Limb (tissue), 2 donors: Measurements from ENCODE around the gene SMC1A.

Experiments
- DNase-seq, 2 donors: peaks; one replicate each; pipeline ENCODE4 v3.0.0-alpha.2; 2016; ENCODE audit errors: extremely low spot score in 2 of 2

SMC1A gene

DNA sequence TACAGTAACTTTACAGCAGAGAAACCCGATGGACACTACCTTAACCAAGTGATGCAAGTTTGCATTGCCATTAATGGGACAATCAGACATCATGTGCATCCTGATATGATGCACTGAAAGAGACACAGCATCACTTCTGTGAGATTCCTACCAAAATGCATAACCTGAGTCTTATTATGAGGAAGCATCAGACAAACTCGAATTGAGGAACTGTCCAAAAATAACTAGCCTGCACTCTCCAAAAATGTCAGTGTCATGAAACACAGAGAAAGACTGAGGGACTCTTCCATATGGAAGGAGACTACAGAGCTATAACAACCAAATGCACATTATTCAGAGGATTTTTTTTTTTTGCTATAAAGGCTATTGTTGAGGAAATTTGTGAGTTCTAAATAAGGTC is 74.5 kb downstream of the SMC1A start:
- DNase-seq, result no peak

DNA sequence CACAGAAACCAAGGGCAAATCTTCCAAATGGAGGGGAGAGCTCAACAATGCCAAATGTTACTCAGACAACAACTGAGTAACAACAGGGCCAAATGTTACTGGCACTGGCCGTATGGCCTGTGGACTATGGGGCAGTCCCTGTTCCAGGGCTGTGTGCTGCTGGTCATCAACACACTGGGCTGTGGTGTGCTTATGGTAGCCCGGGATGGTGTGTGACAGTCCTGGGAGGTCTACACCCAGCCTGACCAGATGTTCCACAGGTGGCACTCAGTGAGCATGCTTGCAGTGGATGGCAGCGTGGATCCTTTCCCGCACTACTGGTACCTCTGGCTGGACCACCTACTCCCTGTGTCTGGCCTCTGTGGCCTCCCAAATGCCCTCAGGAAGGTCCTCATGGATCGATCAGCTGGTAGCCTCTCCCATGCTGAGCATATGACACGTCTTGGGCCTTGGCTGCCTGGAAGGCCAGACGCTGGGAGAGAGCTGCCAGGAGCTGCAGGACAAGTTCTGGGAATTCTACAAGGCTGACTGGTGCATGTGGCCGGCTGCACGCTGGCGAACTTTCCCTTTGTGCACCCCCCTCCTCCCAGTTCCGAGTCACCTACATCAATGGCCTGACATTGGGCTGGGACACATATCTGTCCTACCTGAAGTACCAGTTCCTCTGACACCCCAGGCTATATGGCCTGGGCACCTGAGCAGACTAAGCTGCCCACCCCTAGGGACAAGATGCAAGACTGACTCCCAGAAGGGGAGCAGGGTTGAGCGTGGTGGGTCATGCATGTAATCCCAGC is 81.4 kb downstream of the SMC1A start:
- DNase-seq, result no peak

DNA sequence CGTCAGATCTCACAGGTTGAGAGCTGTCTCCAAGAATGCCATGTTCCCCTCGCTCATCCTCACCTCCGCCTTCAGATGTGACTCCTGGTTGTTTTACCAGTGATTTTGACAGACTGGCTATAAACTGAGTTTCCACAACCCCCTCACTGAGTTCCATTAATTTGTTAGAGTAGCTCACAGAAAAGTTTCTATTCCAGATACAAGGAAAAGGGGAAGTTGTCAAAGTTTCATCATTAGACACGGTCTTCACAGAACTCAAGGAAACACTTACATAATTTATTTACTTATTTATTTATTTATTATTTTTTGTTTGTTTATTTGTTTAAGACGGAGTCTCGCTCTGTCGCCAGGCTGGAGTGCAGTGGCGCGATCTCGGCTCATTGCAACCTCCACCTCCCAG is 85.4 kb downstream of the SMC1A start:
- DNase-seq, result no peak

DNA sequence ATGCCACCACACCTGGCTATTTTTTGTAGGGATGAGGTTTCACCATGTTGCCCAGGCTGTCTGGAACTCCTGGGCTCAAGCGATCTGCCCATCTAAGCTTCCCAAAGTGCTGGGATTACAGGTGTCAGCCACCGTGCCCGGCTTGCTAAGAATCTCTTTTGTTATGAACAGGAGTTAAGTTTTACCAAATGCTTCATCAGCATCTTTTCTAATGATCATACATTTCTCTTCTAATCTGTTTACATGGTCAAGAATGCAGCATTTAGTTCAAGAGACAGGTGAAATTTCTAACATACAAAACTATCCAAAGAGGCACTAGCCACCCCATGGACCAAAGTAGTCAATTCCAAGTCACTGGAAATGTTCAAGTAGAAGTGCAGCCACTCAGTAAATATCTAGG is 88.6 kb downstream of the SMC1A start:
- DNase-seq, result no peak

DNA sequence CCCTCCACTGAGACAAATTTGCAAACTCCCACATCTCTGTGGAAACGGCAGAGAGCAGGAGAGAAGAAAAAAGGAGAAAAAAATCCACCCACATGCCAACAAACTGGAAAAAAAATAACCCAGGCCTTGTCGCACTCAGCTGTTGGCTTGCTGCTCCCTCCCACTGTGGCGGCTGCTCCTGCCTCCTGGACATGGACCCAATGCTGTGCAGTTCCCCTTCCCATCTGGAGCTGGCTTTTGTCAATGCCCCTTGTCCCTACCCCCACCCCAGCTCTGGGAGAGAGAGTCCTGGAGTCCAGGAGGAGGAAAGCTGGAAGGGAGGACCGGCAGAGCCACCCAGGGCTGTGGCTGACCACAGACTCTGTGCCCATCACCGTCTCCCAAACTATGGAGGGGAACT is 90.2 kb downstream of the SMC1A start:
- DNase-seq, result no peak

DNA sequence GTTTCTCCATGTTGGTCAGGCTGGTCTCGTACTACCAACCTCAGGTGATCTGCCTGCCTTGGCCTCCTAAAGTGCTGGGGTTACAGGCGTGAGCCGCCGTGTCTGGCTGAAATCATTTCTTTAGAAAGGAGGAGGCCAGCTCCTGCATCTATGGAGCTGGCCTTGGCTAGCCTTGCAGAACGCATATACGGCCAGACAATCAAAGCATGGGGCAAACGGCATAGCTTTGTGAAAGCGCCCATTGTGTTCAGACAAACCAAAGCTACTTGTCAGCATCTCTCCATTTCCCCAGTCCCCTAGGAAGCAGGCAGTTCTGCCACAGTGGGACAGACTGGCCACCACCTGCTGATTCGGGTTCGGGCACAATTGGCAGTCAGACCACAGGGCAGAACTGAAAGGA is 92.1 kb downstream of the SMC1A start:
- no peak for DNase-seq

DNA sequence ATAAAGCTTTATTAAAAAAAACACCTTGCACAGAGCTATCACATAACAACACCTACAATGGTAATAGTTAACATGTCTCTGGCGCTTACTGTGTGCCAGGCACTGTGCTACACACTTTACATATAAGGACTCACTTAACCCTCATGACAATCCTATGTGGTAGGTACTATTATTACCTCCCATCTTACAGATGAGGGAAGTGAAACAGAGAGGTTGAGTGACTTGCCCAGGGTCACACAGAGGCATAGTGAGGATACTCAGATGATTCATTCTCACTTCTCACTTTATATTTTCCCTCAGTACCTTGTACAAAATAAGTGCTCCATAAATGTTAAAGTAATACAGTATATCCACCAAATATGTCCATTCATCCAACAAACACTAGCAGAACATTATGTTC is 97.7 kb downstream of the SMC1A start:
- no peak for DNase-seq
